ENCODE measurements around the gene AKR7A3.
"Not testable (repeated sequence)": the region's sequence is repeated elsewhere in the genome, so short reads cannot be mapped to it uniquely, and the experiment has no call there.

GRCh38 chr1:19273844-19274531 lies 14.6 kb downstream of the AKR7A3 start:
- TF ChIP-seq RAD21 (IDR thresholded peaks at IDR 0.05; ENCODE audit: low read length); MAX (IDR thresholded peaks at IDR 0.05; ENCODE audit: low read depth); CTCF (IDR thresholded peaks at IDR 0.05); TAF1 (IDR thresholded peaks at IDR 0.05; ENCODE audit: borderline replicate concordance, low read depth, low read length): not testable (repeated sequence)
